ENCODE data around the gene POC5. TPM values are rescaled to one million over a fixed set of nuclear protein-coding genes. Genes with fewer than 3 reads are reported as not detected.

Gene POC5
- total and polyA plus RNA-seq, 2 of the 4 experiments (the other 2 are of a cell fraction), result 6.6 to 12.9 TPM

DNA sequence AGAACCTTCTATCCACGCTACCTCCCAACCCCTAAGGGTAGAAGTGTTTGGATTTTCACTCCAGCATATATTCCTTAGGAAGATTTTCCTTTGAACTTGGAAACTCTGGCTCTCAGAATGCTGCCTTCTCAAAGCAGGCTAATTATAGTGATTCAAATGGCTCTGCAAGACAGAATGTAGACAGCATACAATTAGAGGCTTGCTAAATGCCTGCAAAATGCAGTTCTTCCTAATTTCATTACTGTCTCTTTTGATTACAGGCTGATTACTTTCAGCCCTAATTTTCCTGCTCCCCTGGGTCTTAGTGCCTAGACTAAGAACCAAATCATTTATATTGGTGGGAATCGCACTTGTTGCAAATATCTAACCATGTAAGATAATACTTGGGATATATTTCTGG is 55.2 kb downstream of the POC5 start:
- no peak overlapping the region for H3K18ac ChIP-seq (ENCODE audit: low read depth, low read length)
- H3K4me3 ChIP-seq (ENCODE audit: insufficient read depth, low read depth, low read length), result no peak overlapping the region
- H3K36me3 ChIP-seq (ENCODE audit: control insufficient read depth, insufficient read depth, low read length), result no peaks in the 10 kb centered on the region
- no peak overlapping the region for H2AFZ ChIP-seq (replicated peaks; ENCODE audit: low read length, poor library complexity)
- H4K91ac ChIP-seq (ENCODE audit: insufficient read depth, low read depth, low read length), result no peak overlapping the region
- H3K4me1 ChIP-seq (ENCODE audit: control insufficient read depth, insufficient read depth, low read length), result no peaks in the 10 kb centered on the region
- BruUV-seq (replicated peaks), result no TSS peak
- ATAC-seq (ENCODE audit: low read depth) (no peak), DNase-seq (no peak)
- no peak overlapping the region for H2AK9ac ChIP-seq (replicated peaks; ENCODE audit: low read depth, low read length, poor library complexity)
- no peak overlapping the region for H2AK5ac ChIP-seq (ENCODE audit: low read depth, low read length)
- H3K14ac ChIP-seq (replicated peaks; ENCODE audit: low read depth, low read length), result no peak overlapping the region
- dilution Hi-C loops (cut with HindIII; ENCODE audit: low sequenced_read_pairs, unreplicated experiment) (no loop called here), in situ Hi-C loops (cut with MboI; ENCODE audit: low sequenced_read_pairs) (no loop called here), intact Hi-C loops (cut with micrococcal nuclease) (no loop called here)
- no peaks in the 10 kb centered on the region for H3K9me1 ChIP-seq (ENCODE audit: insufficient read depth, low read length)
- no peaks in the 10 kb centered on the region for H3K9me3 ChIP-seq (ENCODE audit: control insufficient read depth, insufficient read depth, low read length)
- H4K5ac ChIP-seq (ENCODE audit: low read depth, low read length), result no peak overlapping the region
- no peaks in the 10 kb centered on the region for H3K79me1 ChIP-seq (ENCODE audit: low read depth in 1 of 2, low read length in 2 of 2)
- no peak overlapping the region for H3K27ac ChIP-seq (ENCODE audit: insufficient read depth, low read length)
- H2BK5ac ChIP-seq (ENCODE audit: low read depth, low read length, poor library complexity, severe bottlenecking), result no peak overlapping the region
- no peak overlapping the region for H3K9ac ChIP-seq (ENCODE audit: low read depth, low read length)
- no peak overlapping the region for H4K8ac ChIP-seq (ENCODE audit: low read depth in 2 of 2, low read length in 2 of 2)
- no peak overlapping the region for H2BK20ac ChIP-seq (ENCODE audit: low read depth, low read length)
- no peak overlapping the region for H2BK120ac ChIP-seq (ENCODE audit: low read depth, low read length)
- no peak overlapping the region for H3K23ac ChIP-seq (ENCODE audit: low read depth, low read length)
- no peaks in the 10 kb centered on the region for H4K20me1 ChIP-seq (ENCODE audit: insufficient read depth, low read length)
- no CpG with 5 or more reads among the region's 2 CpGs for WGBS, 2 experiments (ENCODE audit: extremely low coverage in 2 of 2, insufficient read length in 1 of 2)
- no peak overlapping the region for H3K4me2 ChIP-seq (ENCODE audit: low read depth, low read length)
- H3K27me3 ChIP-seq (ENCODE audit: control insufficient read depth, insufficient read depth, low read length), result no peaks in the 10 kb centered on the region
- no peak overlapping the region for H3K4ac ChIP-seq (ENCODE audit: low read depth, low read length)
- TF ChIP-seq MAZ (IDR thresholded peaks at IDR 0.05; ENCODE audit: borderline replicate concordance, low read depth, low read length) (no peak), MAFK (IDR thresholded peaks at IDR 0.05; ENCODE audit: low read depth, low read length) (no peak), CEBPB (IDR thresholded peaks at IDR 0.05; ENCODE audit: low read depth, low read length) (no peak), BHLHE40 (IDR thresholded peaks at IDR 0.05; ENCODE audit: low read depth, low read length) (no peak), RAD21 (IDR thresholded peaks at IDR 0.05; ENCODE audit: low read length) (no peak), FOS (IDR thresholded peaks at IDR 0.05; ENCODE audit: low read depth, low read length) (no peak)
- TF ChIP-seq, protein P1, sequence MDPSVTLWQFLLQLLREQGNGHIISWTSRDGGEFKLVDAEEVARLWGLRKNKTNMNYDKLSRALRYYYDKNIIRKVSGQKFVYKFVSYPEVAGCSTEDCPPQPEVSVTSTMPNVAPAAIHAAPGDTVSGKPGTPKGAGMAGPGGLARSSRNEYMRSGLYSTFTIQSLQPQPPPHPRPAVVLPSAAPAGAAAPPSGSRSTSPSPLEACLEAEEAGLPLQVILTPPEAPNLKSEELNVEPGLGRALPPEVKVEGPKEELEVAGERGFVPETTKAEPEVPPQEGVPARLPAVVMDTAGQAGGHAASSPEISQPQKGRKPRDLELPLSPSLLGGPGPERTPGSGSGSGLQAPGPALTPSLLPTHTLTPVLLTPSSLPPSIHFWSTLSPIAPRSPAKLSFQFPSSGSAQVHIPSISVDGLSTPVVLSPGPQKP (IDR thresholded peaks at IDR 0.05; ENCODE audit: borderline replicate concordance, low read depth, low read length), result no peak
- H3K56ac ChIP-seq (ENCODE audit: extremely low read depth, insufficient read depth, low read length), result no peak overlapping the region
- ChIA-PET POLR2A (ENCODE audit: unreplicated experiment) (interaction anchor here (0.6 kb wide), 1 partner anchor 19 kb away, joined by 4 read pairs; no protein-coding TSS in a partner anchor), CTCF (no interaction called here)
- H2BK15ac ChIP-seq (ENCODE audit: low read depth, low read length), result no peak overlapping the region

Measured in IMR-90 (cell line).